DOHH2 (cell line): ENCODE results near the gene KRTAP20-4.

Experiments used
- H3F3A ChIP-seq: fragments of 200-600 bp; sonication (generic), shearing (Covaris generic); 2 replicates; pipeline ENCODE4 v1.6.0; 2016; ENCODE audit warnings: antibody characterized with exemption, mild to moderate bottlenecking; ENCODE audit not compliant: control insufficient read depth, insufficient read depth
- H3K27ac ChIP-seq: fragments of 200-600 bp; sonication (generic); 2 replicates; pipeline ENCODE4 v1.5.1; 2014; ENCODE audit warnings: low read depth, mild to moderate bottlenecking, low read length, moderate library complexity
- H3K27me3 ChIP-seq: fragments of 200-600 bp; sonication (generic); 2 replicates; pipeline ENCODE4 v1.6.1; 2014; ENCODE audit warnings: mild to moderate bottlenecking, low read length, mixed read lengths; ENCODE audit not compliant: control insufficient read depth
- H3K36me3 ChIP-seq: fragments of 200-600 bp; sonication (generic); 2 replicates; pipeline ENCODE4 v1.6.1; 2014; ENCODE audit warnings: mild to moderate bottlenecking, low read length, moderate library complexity, mixed read lengths; ENCODE audit not compliant: control insufficient read depth
- H3K4me1 ChIP-seq: fragments of 200-600 bp; sonication (generic); 2 replicates; pipeline ENCODE4 v1.6.1; 2014; ENCODE audit warnings: mild to moderate bottlenecking, low read length, mixed read lengths; ENCODE audit not compliant: control insufficient read depth
- H3K4me2 ChIP-seq: fragments of 200-600 bp; sonication (generic); 2 replicates; pipeline ENCODE4 v1.6.0; 2014; ENCODE audit warnings: mild to moderate bottlenecking, low read length, moderate library complexity
- H3K4me3 ChIP-seq: fragments of 200-600 bp; sonication (generic); 2 replicates; pipeline ENCODE4 v1.5.1; 2014; ENCODE audit warnings: mild to moderate bottlenecking, low read length, mixed read lengths
- H3K79me2 ChIP-seq: fragments of 200-600 bp; sonication (generic); 2 replicates; pipeline ENCODE4 v1.6.1; 2014; ENCODE audit warnings: mild to moderate bottlenecking, low read length, mixed read lengths; ENCODE audit not compliant: control insufficient read depth
- H3K9me2 ChIP-seq: fragments of 200-600 bp; sonication (generic); replicated peaks from 2 replicates; pipeline ENCODE4 v1.6.1; 2014; ENCODE audit warnings: mild to moderate bottlenecking, low read length, mixed read lengths; ENCODE audit not compliant: control insufficient read depth
- H3K9me3 ChIP-seq: fragments of 200-600 bp; sonication (generic); 2 replicates; pipeline ENCODE4 v1.6.1; 2014; ENCODE audit warnings: antibody characterized with exemption, low read length, mixed read lengths; ENCODE audit not compliant: control insufficient read depth, insufficient read depth
- H4K20me1 ChIP-seq: fragments of 200-600 bp; sonication (generic); 2 replicates; pipeline ENCODE4 v1.6.0; 2014; ENCODE audit warnings: low read depth, mild to moderate bottlenecking, antibody characterized with exemption, low read length, moderate library complexity; ENCODE audit not compliant: control insufficient read depth, insufficient read depth
- EZH2phosphoT487 ChIP-seq: fragments of 200-600 bp; sonication (generic); IDR thresholded peaks from 2 replicates; pipeline ENCODE4 v1.6.1; 2017; ENCODE audit warnings: borderline replicate concordance, mild to moderate bottlenecking, antibody characterized with exemption, low read length, moderate library complexity, mixed read lengths
- TF ChIP-seq, protein P1 (sequence below): fragments of 200-600 bp; sonication (generic); IDR thresholded peaks from one replicate; pipeline ENCODE4 v1.5.1; 2014; ENCODE audit warnings: antibody characterized with exemption, mild to moderate bottlenecking, low read depth, low read length; ENCODE audit not compliant: poor library complexity, severe bottlenecking

Gene KRTAP20-4

GRCh38 chr21:30628109-30628508, 7.7 kb downstream of the KRTAP20-4 start:
- H3K4me2 ChIP-seq: no peak overlapping the region
- TF ChIP-seq, protein P1, sequence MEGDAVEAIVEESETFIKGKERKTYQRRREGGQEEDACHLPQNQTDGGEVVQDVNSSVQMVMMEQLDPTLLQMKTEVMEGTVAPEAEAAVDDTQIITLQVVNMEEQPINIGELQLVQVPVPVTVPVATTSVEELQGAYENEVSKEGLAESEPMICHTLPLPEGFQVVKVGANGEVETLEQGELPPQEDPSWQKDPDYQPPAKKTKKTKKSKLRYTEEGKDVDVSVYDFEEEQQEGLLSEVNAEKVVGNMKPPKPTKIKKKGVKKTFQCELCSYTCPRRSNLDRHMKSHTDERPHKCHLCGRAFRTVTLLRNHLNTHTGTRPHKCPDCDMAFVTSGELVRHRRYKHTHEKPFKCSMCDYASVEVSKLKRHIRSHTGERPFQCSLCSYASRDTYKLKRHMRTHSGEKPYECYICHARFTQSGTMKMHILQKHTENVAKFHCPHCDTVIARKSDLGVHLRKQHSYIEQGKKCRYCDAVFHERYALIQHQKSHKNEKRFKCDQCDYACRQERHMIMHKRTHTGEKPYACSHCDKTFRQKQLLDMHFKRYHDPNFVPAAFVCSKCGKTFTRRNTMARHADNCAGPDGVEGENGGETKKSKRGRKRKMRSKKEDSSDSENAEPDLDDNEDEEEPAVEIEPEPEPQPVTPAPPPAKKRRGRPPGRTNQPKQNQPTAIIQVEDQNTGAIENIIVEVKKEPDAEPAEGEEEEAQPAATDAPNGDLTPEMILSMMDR: no peak
- TF ChIP-seq EZH2phosphoT487: no peak
- H3K4me3 ChIP-seq: no peak overlapping the region
- no peaks in the 10 kb centered on the region for H4K20me1 ChIP-seq
- H3K27ac ChIP-seq: no peak overlapping the region
- no peaks in the 10 kb centered on the region for H3F3A ChIP-seq
- H3K9me3 ChIP-seq: peaks cover 5% of the 10 kb centered on the region; the same call in 1 of the 2 replicates
- H3K79me2 ChIP-seq: no peaks in the 10 kb centered on the region
- no peaks in the 10 kb centered on the region for H3K27me3 ChIP-seq
- no peaks in the 10 kb centered on the region for H3K4me1 ChIP-seq
- H3K9me2 ChIP-seq: no peaks in the 10 kb centered on the region
- no peaks in the 10 kb centered on the region for H3K36me3 ChIP-seq

DNA sequence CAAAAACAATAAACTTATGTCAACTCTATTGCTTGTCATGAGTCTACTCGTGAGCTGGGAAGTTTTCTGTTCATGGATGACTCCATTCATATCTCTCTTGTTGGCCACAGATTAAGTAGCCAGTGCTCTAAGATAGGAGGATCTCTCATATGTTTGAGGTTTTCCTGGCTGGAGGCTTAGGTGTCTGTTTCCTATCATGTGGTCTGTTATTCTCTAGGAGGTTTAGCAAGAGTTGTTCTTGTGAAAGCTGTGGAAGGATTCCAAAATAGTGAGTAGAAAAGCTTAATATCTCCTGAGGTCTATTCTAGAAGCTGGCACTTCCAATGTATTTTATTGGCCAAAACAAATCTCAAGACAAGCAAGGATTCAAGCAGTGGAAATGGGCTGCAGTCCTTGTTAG, 8.8 kb downstream of the KRTAP20-4 start:
- H3F3A ChIP-seq: no peaks in the 10 kb centered on the region
- no peaks in the 10 kb centered on the region for H4K20me1 ChIP-seq
- no peak overlapping the region for H3K27ac ChIP-seq
- no peaks in the 10 kb centered on the region for H3K27me3 ChIP-seq
- no peak for TF ChIP-seq EZH2phosphoT487
- TF ChIP-seq, protein P1: no peak
- no peak overlapping the region for H3K4me3 ChIP-seq
- no peaks in the 10 kb centered on the region for H3K9me2 ChIP-seq
- H3K36me3 ChIP-seq: no peaks in the 10 kb centered on the region
- no peaks in the 10 kb centered on the region for H3K79me2 ChIP-seq
- no peaks in the 10 kb centered on the region for H3K4me1 ChIP-seq
- no peak overlapping the region for H3K4me2 ChIP-seq
- H3K9me3 ChIP-seq: peaks cover 2% of the 10 kb centered on the region; the same call in 1 of the 2 replicates

GRCh38 chr21:30634906-30635305, 14.5 kb downstream of the KRTAP20-4 start, which contains the start of gene KRTAP20-2:
Gene KRTAP20-2 (plus strand): TSS chr21:30635206. CDS start chr21:30635264, 58 bp downstream.
- H3F3A ChIP-seq: no peaks in the 10 kb centered on the region
- H3K4me1 ChIP-seq: no peaks in the 10 kb centered on the region
- no peak within 1 kb of the TSS for H3K27ac ChIP-seq
- no peaks in the 10 kb centered on the region for H4K20me1 ChIP-seq
- no peak for TF ChIP-seq EZH2phosphoT487
- no peak within 1 kb of the TSS for H3K4me3 ChIP-seq
- no peaks in the 10 kb centered on the region for H3K36me3 ChIP-seq
- no peaks in the 10 kb centered on the region for H3K9me2 ChIP-seq
- peaks cover 2% of the 10 kb centered on the region; the same call in 1 of the 2 replicates for H3K9me3 ChIP-seq
- H3K4me2 ChIP-seq: no peak within 1 kb of the TSS
- no peaks in the 10 kb centered on the region for H3K27me3 ChIP-seq
- no peaks in the 10 kb centered on the region for H3K79me2 ChIP-seq

- Histone ChIP-seq H3K36me3 (no peaks in the 10 kb centered on the region), H3K27ac (no peak overlapping the region), H3K4me3 (no peak overlapping the region), H3K79me2 (no peaks in the 10 kb centered on the region), H3K9me3 (no peaks in the 10 kb centered on the region), H3K4me2 (no peak overlapping the region), H3K9me2 (no peaks in the 10 kb centered on the region), H3K27me3 (no peaks in the 10 kb centered on the region), H3K4me1 (no peaks in the 10 kb centered on the region), H3F3A (no peaks in the 10 kb centered on the region), H4K20me1 (no peaks in the 10 kb centered on the region)
- TF ChIP-seq, protein P1: no peak
- no peak for TF ChIP-seq EZH2phosphoT487
These were observed 18.3 kb downstream of the KRTAP20-4 start for GRCh38 chr21:30638686-30639085.
